ENCODE measurements around the gene ZNF616.

Gene ZNF616

DNA sequence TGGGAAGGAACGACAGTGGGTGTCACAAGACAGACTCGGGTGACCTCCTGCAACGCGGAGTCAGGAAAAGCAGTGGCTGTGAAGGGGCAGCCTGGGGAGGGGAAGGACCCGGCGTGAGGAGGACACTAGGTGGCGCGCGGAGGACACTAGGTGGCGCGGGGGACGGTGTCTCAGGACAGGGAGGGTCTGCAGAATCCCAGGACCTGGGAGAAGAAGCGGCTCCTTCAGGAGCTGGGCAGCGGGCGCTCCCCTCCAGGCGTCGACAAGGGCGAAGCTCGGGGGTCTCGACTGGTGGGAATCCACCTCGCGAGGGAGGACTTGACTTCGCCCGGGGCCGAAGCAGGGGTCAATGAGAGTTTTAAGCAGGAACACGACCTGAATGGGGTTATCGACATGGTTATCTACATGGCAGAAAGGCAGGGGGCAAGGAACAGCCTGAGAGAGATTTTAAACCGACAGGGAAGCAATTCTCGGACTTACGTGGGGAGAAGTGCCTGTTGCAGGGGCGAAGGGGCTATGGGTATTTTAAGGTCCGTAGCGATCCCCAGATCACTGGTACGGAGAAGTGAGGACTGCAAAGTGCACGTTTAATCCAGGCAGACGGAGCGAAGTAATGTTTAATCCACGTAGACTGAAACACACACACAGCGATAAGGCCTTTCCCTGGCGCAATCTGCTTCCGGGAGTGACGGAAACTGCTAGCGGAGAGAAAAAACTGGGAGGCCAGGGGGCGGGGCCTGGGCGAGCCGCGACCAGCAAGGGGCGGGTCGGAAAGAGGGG is at the start of gene ZNF616:
TSS of gene ZNF616 (minus strand) at position 687 of the 780 bp plus-strand sequence. CDS start 9,426 bp downstream, outside the sequence.
- DNase-seq (ENCODE audit: low spot score): peak; percentile 80
- TF ChIP-seq, protein P1, sequence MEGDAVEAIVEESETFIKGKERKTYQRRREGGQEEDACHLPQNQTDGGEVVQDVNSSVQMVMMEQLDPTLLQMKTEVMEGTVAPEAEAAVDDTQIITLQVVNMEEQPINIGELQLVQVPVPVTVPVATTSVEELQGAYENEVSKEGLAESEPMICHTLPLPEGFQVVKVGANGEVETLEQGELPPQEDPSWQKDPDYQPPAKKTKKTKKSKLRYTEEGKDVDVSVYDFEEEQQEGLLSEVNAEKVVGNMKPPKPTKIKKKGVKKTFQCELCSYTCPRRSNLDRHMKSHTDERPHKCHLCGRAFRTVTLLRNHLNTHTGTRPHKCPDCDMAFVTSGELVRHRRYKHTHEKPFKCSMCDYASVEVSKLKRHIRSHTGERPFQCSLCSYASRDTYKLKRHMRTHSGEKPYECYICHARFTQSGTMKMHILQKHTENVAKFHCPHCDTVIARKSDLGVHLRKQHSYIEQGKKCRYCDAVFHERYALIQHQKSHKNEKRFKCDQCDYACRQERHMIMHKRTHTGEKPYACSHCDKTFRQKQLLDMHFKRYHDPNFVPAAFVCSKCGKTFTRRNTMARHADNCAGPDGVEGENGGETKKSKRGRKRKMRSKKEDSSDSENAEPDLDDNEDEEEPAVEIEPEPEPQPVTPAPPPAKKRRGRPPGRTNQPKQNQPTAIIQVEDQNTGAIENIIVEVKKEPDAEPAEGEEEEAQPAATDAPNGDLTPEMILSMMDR (IDR thresholded peaks at IDR 0.05; ENCODE audit: extremely low read depth, missing control alignments): peak; percentile 92

DNA sequence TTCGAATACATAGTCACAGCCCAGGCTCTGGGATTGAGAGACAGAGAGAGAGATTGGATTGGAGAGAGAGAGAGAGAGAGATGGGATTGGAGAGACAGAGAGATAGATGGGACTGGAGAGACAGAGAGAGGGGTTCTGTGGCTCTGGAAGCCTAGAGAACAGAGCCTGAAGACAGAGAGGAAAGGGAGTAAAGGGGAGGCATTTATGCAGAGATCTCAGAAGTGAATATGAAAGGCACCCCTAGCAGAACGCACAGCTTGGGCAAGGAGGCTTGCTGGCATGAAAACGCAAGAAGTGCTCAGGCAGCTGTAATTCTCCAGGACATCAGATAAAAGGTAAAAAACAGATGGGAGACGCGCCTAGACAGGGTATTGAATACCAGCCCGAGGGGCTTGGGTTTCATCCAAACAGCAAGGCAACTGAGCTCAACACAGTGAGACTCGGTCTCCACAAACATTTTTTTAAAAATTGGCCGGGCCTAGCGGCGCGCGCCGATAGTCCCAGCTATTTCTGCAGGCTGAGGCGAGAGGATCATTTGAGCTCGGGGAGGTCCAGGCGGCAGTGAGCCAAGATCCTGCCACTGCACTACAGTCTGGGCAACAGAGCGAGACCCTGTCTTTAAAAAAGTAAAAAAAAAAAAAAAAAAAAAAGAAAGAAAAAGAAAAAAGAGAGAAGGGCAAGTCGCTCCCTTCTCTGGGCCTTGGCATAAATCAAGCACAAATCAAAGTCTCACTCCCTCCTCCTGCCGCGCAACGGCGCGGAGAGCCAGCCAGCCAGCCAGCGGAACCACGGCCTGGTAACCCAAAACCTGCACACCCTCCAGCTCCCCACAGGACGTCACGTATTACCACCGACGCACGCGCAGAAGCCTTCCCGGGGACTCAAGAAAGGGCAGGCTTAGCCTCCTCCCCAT is 49.3 kb upstream of the ZNF616 start:
- DNase-seq (ENCODE audit: low spot score): no peak
- TF ChIP-seq, protein P1 (IDR thresholded peaks at IDR 0.05; ENCODE audit: extremely low read depth, missing control alignments): no peak

DNA sequence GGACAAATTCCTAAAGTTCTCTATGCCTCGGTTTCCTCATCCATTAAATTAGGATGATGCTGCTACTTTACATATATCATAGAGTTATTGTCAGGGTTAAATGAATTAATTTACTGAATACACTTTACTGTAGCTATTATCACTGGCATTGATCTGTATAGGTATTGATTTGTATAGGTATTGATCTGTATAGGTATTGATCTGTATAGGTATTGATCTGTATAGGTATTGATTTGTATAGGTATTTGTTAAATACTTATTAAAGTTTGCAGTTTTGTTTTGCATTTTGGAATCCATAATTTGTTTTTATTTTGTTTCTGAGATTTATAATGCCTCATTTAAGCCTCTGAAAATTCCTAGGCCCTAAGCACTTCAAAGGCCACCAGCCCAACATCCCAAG is 47.7 kb upstream of the ZNF616 start:
- TF ChIP-seq, protein P1 (IDR thresholded peaks at IDR 0.05; ENCODE audit: extremely low read depth, missing control alignments): no peak
- DNase-seq (ENCODE audit: low spot score): no peak

DNA sequence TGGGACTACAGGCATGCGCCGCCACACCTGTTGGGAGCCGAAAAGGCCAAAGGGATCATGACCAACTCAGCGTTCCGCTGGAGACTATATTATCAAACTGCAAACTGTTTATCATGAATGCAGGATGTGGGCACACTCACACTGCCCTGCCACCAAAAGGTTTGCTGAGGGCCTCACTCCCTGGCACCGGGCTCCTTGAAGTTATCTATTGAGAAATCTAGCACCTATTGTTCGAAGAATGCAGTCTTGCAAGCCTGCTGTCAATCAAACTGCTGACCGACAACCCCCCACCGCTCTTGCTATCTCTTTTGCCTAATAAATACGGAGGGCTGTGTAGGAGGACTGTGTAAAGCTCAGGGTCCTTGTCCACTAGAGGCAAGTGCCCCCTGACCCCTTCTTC is 36.8 kb upstream of the ZNF616 start:
- no peak for DNase-seq (ENCODE audit: low spot score)
- TF ChIP-seq, protein P1 (IDR thresholded peaks at IDR 0.05; ENCODE audit: extremely low read depth, missing control alignments): no peak

DNA sequence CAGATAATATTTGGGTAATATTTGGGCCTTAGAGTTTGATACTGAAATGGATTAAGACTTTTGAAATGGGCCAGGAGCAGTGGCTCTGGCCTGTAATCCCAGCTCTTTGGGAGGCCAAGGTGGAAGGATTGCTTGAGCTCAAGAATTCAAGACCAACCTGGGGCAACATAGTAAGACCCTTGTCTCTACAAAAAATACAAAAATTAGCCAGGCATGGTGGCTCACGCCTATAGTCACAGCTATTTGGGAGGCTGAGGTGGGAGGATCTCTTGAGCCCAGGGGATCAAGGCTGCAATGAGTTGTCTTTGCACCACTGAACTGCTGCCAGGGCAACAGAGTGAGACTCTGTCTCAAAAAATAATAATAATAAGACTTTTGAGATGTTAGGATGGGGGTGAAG is 32.6 kb upstream of the ZNF616 start:
- TF ChIP-seq, protein P1 (IDR thresholded peaks at IDR 0.05; ENCODE audit: extremely low read depth, missing control alignments): no peak

DNA sequence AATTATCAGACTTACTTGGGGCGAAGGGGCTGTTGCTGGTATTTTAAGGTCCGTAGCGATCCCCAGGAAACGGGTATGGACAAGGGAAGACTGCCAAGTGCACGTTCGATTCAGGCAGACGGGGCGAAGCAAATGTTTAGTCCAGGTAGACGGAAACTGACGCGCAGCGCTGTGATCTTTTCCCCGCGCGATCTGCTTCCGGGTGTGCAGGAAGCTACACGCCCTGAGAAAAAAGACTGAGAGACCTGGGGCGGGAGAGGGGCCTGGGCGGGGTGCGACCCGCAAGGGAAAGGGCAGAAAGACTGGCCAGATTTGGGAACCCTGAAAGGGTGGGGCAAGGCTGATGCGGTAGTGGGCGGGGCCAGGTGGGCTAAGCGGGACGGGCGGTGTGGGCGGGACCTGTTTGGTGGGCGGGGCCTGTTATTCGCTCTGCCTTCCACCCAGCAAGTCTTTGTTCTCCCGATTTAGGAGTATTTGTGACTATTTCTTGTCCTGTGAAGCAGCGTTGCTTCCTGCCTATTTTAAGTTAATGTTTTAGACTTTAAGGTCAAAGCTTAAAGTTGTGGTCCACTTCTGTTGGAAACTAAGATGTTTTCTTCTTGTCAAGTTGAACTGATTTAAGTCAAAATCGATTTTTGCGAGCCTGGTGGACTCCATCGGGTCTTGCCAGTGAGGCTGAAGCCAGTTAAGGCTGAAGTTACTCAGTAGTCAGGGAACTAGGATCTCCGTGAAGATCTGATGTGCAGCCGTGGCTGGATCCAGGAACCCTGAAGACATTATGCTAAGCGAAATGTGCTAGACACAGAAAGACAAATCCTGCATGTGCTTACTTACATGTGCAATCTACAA is 31.8 kb upstream of the ZNF616 start, which contains the start of gene ZNF836:
TSS of gene ZNF836 (minus strand) at position 301 of the 849 bp plus-strand sequence. CDS start 3,549 bp downstream, outside the sequence.
- peak; percentile 84 for DNase-seq (ENCODE audit: low spot score)
- TF ChIP-seq, protein P1 (IDR thresholded peaks at IDR 0.05; ENCODE audit: extremely low read depth, missing control alignments): no peak

More for the DNA sequence above, 32.6 kb upstream of the ZNF616 start:
- DNase-seq (ENCODE audit: low spot score): no peak

All from GM20000 (cell line).